ENCODE measurements around the gene ADARB2. TPM values are rescaled to one million over a fixed set of nuclear protein-coding genes. Genes with fewer than 3 reads are reported as not detected.

Gene ADARB2
- total and polyA plus RNA-seq, 4 donors: 0.55 to 0.70 (median 0.59) TPM; not detected in 1

- H3K4me3 ChIP-seq (ENCODE audit: low read depth in 1 of 3, low read length in 3 of 3): no peak overlapping the region
- TF ChIP-seq HNF4A (conservative IDR thresholded peaks at IDR 0.05): no peak
- H3K9ac ChIP-seq (ENCODE audit: low read depth in 1 of 2, low read length in 2 of 2): peak overlapping the region in 1 of 2 donors; percentile 16
- no peak for DNase-seq (ENCODE audit: low spot score)
- no peaks in the 10 kb centered on the region for H3K36me3 ChIP-seq (ENCODE audit: control insufficient read depth in 4 of 4, insufficient read depth in 3 of 4, low read depth in 1 of 4, low read length in 3 of 4)
- H3K4me1 ChIP-seq (ENCODE audit: control insufficient read depth in 4 of 4, insufficient read depth in 4 of 4, low read length in 3 of 4): no peaks in the 10 kb centered on the region
- H3K9me3 ChIP-seq (ENCODE audit: control insufficient read depth in 4 of 4, low read length in 3 of 4): peaks cover 0 to 4% (median 0%) of the 10 kb centered on the region in 4 donors
- no peak overlapping the region for H3K27ac ChIP-seq (ENCODE audit: low read depth in 1 of 2, low read length in 2 of 2)
- peaks cover 0 to 11% (median 0%) of the 10 kb centered on the region in 4 donors for H3K27me3 ChIP-seq (ENCODE audit: control insufficient read depth in 4 of 4, insufficient read depth in 4 of 4, low read length in 3 of 4)
- WGBS: 78% methylated on average over 7 of the region's 7 CpGs
Measured at GRCh38 chr10:1257274-1257673, 480.1 kb downstream of the ADARB2 start.

DNA sequence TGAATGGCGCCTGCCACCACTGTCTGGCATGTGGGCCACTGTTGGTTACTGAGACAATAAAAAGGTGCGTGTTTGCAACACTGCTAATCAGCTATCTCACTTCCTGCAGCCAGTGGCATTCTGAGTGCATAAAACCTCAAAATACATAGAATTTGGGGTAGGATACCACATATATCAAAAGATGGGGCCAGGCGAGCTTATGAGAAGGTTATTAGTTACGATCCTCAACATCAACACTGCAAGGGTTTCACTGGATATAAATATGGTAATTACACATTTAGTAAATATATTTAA lies 480.9 kb downstream of the ADARB2 start:
- WGBS: 59% methylated on average over 4 of the region's 4 CpGs
- H3K27me3 ChIP-seq (ENCODE audit: control insufficient read depth in 4 of 4, insufficient read depth in 4 of 4, low read length in 3 of 4): peaks cover 0 to 11% (median 0%) of the 10 kb centered on the region in 4 donors
- no peak for DNase-seq (ENCODE audit: low spot score)
- no peak for TF ChIP-seq NR2F2 (IDR thresholded peaks at IDR 0.05)
- no peak for TF ChIP-seq FOXA2 (IDR thresholded peaks at IDR 0.05)
- no peak for TF ChIP-seq FOXA1 (IDR thresholded peaks at IDR 0.05)
- no peak for TF ChIP-seq EGR1 (IDR thresholded peaks at IDR 0.05; ENCODE audit: low read depth in 2 of 2)
- no peak for TF ChIP-seq HNF4A (conservative IDR thresholded peaks at IDR 0.05)
- TF ChIP-seq GABPA (IDR thresholded peaks at IDR 0.05 in 1 of 2, conservative IDR thresholded peaks at IDR 0.05 in 1 of 2): no peak
- no peak for TF ChIP-seq RAD21 (IDR thresholded peaks at IDR 0.05)
- TF ChIP-seq TAF1 (conservative IDR thresholded peaks at IDR 0.05): no peak
- no peak for TF ChIP-seq JUND (IDR thresholded peaks at IDR 0.05)
- TF ChIP-seq ATF3 (IDR thresholded peaks at IDR 0.05): no peak
- TF ChIP-seq REST (IDR thresholded peaks at IDR 0.05): no peak
- TF ChIP-seq YY1 (IDR thresholded peaks at IDR 0.05): no peak
- TF ChIP-seq, protein P1, sequence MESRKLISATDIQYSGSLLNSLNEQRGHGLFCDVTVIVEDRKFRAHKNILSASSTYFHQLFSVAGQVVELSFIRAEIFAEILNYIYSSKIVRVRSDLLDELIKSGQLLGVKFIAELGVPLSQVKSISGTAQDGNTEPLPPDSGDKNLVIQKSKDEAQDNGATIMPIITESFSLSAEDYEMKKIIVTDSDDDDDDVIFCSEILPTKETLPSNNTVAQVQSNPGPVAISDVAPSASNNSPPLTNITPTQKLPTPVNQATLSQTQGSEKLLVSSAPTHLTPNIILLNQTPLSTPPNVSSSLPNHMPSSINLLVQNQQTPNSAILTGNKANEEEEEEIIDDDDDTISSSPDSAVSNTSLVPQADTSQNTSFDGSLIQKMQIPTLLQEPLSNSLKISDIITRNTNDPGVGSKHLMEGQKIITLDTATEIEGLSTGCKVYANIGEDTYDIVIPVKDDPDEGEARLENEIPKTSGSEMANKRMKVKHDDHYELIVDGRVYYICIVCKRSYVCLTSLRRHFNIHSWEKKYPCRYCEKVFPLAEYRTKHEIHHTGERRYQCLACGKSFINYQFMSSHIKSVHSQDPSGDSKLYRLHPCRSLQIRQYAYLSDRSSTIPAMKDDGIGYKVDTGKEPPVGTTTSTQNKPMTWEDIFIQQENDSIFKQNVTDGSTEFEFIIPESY (IDR thresholded peaks at IDR 0.05): no peak
- no peak for TF ChIP-seq RXRA (IDR thresholded peaks at IDR 0.05)
- no peaks in the 10 kb centered on the region for H3K36me3 ChIP-seq (ENCODE audit: control insufficient read depth in 4 of 4, insufficient read depth in 3 of 4, low read depth in 1 of 4, low read length in 3 of 4)
- peaks cover 0 to 4% (median 0%) of the 10 kb centered on the region in 4 donors for H3K9me3 ChIP-seq (ENCODE audit: control insufficient read depth in 4 of 4, low read length in 3 of 4)
- H3K4me3 ChIP-seq (ENCODE audit: low read depth in 1 of 3, low read length in 3 of 3): no peak overlapping the region
- no peak overlapping the region for H3K27ac ChIP-seq (ENCODE audit: low read depth in 1 of 2, low read length in 2 of 2)
- H3K4me1 ChIP-seq (ENCODE audit: control insufficient read depth in 4 of 4, insufficient read depth in 4 of 4, low read length in 3 of 4): no peaks in the 10 kb centered on the region
- no peak overlapping the region for H3K9ac ChIP-seq (ENCODE audit: low read depth in 1 of 2, low read length in 2 of 2)
